AG04450 (cell line): Measurements from ENCODE around the gene PCDH10. TPM values are rescaled to one million over a fixed set of nuclear protein-coding genes. Genes with fewer than 3 reads are reported as not detected.

ENCODE experiments used
- CTCF ChIA-PET: fragments of 300-600, 350-600 bp; formaldehyde crosslinking; extraction: SDS; loops from one replicate; lab custom pipeline; 2022; ENCODE audit warnings: antibody characterized with exemption, inconsistent platforms; lab: Charles Lee
- POLR2A ChIA-PET: fragments of 350-600 bp; formaldehyde crosslinking; extraction: SDS; loops from one replicate; lab custom pipeline; 2021; ENCODE audit warnings: antibody characterized with exemption, inconsistent platforms; lab: Yijun Ruan, JAX
- DNase-seq: peaks from one replicate; pipeline ENCODE4 v3.0.0-alpha.2; 2011; ENCODE audit warnings: low read depth, low spot score
- H3K27ac ChIP-seq: one replicate; pipeline ENCODE4 v1.5.1; 2012; ENCODE audit warnings: low read depth, low read length, control low read depth
- H3K27me3 ChIP-seq: one replicate; pipeline ENCODE4 v1.6.0; 2012; ENCODE audit warnings: low read length; ENCODE audit not compliant: control insufficient read depth, insufficient read depth
- H3K4me3 ChIP-seq: 2 replicates; pipeline ENCODE4 v1.5.1; 2011; ENCODE audit warnings: mild to moderate bottlenecking, low read depth, low read length, control low read depth
- H3K9me3 ChIP-seq: 2 replicates; pipeline ENCODE4 v1.5.1; 2012; ENCODE audit warnings: low read length; ENCODE audit not compliant: control insufficient read depth, insufficient read depth
- polyA plus RNA-seq: library from polyadenylated mRNA; depleted of rRNA; stranded (reverse); fragments of >200 nt; gene quantifications from 2 replicates; pipeline ENCODE4 v1.2.3, GENCODE V29; 2011
- TF ChIP-seq, protein P1 (sequence below): IDR thresholded peaks from 2 replicates; pipeline ENCODE4 v1.5.1; 2011; ENCODE audit warnings: low read depth, low read length, control low read depth, inconsistent platforms

PCDH10 gene
- polyA plus RNA-seq, 1 experiment, result 0.37 TPM

GRCh38 chr4:133149364-133149695 is 236 bp downstream of the PCDH10 start:
- POLR2A ChIA-PET, result no interaction called here
- DNase-seq, result no peak
- Histone ChIP-seq H3K4me3 (peak overlapping the region; percentile 69), H3K27ac (no peak overlapping the region), H3K27me3 (peaks cover 54% of the 10 kb centered on the region), H3K9me3 (peaks cover 3% of the 10 kb centered on the region; the same call in 1 of the 2 replicates)
- TF ChIP-seq, protein P1, sequence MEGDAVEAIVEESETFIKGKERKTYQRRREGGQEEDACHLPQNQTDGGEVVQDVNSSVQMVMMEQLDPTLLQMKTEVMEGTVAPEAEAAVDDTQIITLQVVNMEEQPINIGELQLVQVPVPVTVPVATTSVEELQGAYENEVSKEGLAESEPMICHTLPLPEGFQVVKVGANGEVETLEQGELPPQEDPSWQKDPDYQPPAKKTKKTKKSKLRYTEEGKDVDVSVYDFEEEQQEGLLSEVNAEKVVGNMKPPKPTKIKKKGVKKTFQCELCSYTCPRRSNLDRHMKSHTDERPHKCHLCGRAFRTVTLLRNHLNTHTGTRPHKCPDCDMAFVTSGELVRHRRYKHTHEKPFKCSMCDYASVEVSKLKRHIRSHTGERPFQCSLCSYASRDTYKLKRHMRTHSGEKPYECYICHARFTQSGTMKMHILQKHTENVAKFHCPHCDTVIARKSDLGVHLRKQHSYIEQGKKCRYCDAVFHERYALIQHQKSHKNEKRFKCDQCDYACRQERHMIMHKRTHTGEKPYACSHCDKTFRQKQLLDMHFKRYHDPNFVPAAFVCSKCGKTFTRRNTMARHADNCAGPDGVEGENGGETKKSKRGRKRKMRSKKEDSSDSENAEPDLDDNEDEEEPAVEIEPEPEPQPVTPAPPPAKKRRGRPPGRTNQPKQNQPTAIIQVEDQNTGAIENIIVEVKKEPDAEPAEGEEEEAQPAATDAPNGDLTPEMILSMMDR, result no peak
- CTCF ChIA-PET, result interaction anchor here (1.1 kb wide), 1 partner anchor 16 kb away, joined by 4 read pairs; no protein-coding TSS in a partner anchor

GRCh38 chr4:133149932-133150471 is 908 bp downstream of the PCDH10 start:
- no peak for DNase-seq
- H3K27ac ChIP-seq, result no peak overlapping the region
- TF ChIP-seq, protein P1, result no peak
- ChIA-PET POLR2A (no interaction called here), CTCF (no interaction called here)
- H3K4me3 ChIP-seq, result peak overlapping the region; percentile 69
- H3K27me3 ChIP-seq, result peaks cover 54% of the 10 kb centered on the region
- H3K9me3 ChIP-seq, result peaks cover 3% of the 10 kb centered on the region; the same call in 1 of the 2 replicates

GRCh38 chr4:133150486-133151340 is 1.6 kb downstream of the PCDH10 start:
- no peak for DNase-seq
- TF ChIP-seq, protein P1, result no peak
- Histone ChIP-seq H3K9me3 (peaks cover 3% of the 10 kb centered on the region; the same call in 1 of the 2 replicates), H3K27me3 (peaks cover 54% of the 10 kb centered on the region), H3K27ac (no peak overlapping the region), H3K4me3 (peak overlapping the region; percentile 69)
- ChIA-PET CTCF (no interaction called here), POLR2A (no interaction called here)

DNA sequence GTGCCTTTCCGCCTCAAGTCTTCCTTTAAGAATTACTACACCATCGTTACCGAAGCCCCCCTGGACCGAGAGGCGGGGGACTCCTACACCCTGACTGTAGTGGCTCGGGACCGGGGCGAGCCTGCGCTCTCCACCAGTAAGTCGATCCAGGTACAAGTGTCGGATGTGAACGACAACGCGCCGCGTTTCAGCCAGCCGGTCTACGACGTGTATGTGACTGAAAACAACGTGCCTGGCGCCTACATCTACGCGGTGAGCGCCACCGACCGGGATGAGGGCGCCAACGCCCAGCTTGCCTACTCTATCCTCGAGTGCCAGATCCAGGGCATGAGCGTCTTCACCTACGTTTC is 2.2 kb downstream of the PCDH10 start:
- POLR2A ChIA-PET, result no interaction called here
- peak overlapping the region; percentile 69 for H3K4me3 ChIP-seq

More for the DNA sequence above, 2.2 kb downstream of the PCDH10 start:
- peaks cover 54% of the 10 kb centered on the region for H3K27me3 ChIP-seq
- no peak overlapping the region for H3K27ac ChIP-seq
- DNase-seq, result no peak
- CTCF ChIA-PET, result no interaction called here
- peaks cover 3% of the 10 kb centered on the region; the same call in 1 of the 2 replicates for H3K9me3 ChIP-seq
- TF ChIP-seq, protein P1, result no peak
